ENCODE results near the gene SNRPF. TPM values are rescaled to one million over a fixed set of nuclear protein-coding genes. Genes with fewer than 3 reads are reported as not detected.
"Not testable (repeated sequence)": the region's sequence is repeated elsewhere in the genome, so short reads cannot be mapped to it uniquely, and the experiment has no call there.

The SNRPF gene
- total RNA-seq, 1 donor from 2014 or later: 64.3 TPM

DNA sequence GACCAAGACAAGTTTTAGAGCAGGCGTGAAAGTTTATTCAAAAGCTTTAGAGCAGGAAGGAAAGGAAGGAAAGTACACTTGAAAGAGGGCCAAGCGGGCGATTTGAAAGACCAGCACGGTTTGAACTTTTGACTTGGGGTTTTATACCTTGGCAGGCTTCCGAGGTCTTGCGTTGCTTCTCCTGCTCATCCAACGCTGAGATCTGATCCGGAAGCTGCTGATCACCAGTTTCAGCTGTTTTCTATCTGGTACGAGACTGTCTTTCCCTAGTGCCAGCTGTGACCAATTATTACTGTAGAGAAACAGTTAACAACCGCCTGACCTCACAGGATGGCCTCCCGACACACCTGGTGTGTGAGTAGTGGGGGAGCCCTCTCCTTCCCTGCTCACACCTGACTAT lies 20.6 kb upstream of the SNRPF start:
- Mint-ChIP-seq H3K9me3 (no peaks in the 10 kb centered on the region), H3K27ac (no peak overlapping the region)
- intact Hi-C loops (cut with micrococcal nuclease): no loop called here

DNA sequence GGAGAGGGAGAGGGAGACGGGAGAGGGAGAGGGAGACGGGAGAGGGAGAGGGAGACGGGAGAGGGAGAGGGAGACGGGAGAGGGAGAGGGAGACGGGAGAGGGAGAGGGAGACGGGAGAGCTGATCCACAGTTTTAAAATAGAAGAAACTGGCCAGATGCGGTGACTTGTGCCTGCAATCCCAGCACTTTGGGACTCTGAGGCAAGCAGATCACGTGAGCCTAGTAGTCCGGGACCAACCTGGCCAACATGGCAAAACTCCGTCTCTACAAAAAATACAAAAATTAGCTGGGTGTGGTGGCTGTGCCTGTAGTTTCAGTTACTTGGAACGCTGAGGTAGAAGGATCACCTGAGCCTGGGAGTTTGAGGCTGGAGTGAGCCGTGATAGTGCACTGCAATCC lies 16.3 kb upstream of the SNRPF start:
- H3K9me3 Mint-ChIP-seq; H3K4me3 Mint-ChIP-seq; H3K4me1 Mint-ChIP-seq; H3K27ac Mint-ChIP-seq; intact Hi-C loops (cut with micrococcal nuclease); H3K36me3 Mint-ChIP-seq (ENCODE audit: low read depth): not testable (repeated sequence)
- peak; percentile 26 for DNase-seq
- H3K27me3 Mint-ChIP-seq: peaks cover 37% of the 10 kb centered on the region

More for the DNA sequence above, 20.6 kb upstream of the SNRPF start:
- no peak for DNase-seq
- H3K36me3 Mint-ChIP-seq (ENCODE audit: low read depth): no peaks in the 10 kb centered on the region
- no peak overlapping the region for H3K4me3 Mint-ChIP-seq
- peaks cover 2% of the 10 kb centered on the region for H3K4me1 Mint-ChIP-seq
- H3K27me3 Mint-ChIP-seq: peaks cover 29% of the 10 kb centered on the region

DNA sequence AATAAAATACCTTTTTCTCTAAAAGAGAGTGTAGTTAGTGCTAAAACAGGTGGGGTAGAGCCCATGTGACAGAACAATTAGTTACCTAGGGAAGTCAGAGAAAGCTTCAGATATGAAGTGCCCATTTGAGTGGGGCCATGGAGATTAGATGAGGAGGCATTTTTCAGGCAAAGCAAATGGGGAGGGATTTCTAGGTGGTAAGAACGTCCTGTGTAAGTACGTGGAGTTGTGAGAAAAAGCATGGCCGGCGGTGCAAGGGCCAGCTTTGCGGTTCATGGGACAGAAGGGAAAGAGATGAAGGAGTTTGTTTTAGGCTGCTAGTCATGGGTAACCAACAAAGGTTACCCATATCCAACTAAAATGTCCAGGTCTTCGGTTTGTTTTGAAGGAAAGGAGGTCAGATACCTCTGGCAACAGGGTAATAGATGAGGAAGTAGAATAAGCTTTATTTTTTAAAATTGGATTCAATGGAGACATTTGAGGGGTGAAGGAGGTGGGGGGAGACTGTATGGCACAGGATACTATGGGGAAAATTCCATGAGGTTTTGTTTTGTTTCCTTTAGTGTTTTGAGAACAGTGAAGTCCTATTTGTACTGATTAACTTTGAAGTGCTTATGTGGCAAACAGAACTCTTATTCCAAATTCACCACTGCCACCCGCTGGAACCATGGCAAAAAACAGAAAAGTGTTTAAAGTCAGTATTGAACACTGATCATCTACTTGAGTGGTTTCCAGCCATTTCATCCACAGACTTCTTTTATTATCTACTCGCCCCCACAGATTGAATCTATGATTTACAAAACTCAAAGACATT lies 10.0 kb upstream of the SNRPF start:
- Mint-ChIP-seq H3K27me3 (peaks cover 38% of the 10 kb centered on the region), H3K9me3 (no peaks in the 10 kb centered on the region), H3K36me3 (ENCODE audit: low read depth) (no peaks in the 10 kb centered on the region), H3K27ac (no peak overlapping the region), H3K4me3 (no peak overlapping the region), H3K4me1 (peaks cover 4% of the 10 kb centered on the region)
- no peak for DNase-seq
- intact Hi-C loops (cut with micrococcal nuclease): no loop called here

DNA sequence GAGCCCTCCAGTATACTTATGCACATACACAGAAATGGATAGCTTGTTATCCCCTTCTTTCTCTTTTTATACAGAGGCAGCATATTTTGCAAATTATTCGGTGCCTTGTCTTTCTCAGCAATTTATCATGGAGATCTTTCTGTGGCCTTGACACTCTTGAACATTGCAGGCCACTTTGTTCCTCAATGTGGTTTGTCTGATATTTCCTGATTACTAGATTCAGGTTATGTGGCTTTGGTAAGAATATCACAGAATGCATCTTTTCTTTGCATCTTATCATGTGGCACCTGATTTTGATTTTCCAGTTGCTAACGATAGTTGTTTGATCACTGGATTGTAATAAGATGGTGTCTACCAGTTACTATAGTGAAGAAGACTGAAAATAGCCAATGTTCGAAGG lies 7.1 kb upstream of the SNRPF start:
- DNase-seq: no peak
- Mint-ChIP-seq H3K4me1 (peaks cover 10% of the 10 kb centered on the region), H3K27ac (no peak overlapping the region), H3K9me3 (no peaks in the 10 kb centered on the region), H3K36me3 (ENCODE audit: low read depth) (no peaks in the 10 kb centered on the region), H3K27me3 (peaks cover 38% of the 10 kb centered on the region), H3K4me3 (no peak overlapping the region)
- intact Hi-C loops (cut with micrococcal nuclease): loop anchor here (10.0 kb wide), 2 partner anchors 343 to 377 kb away; partner anchors contain the start of genes ELK3 and METAP2

DNA sequence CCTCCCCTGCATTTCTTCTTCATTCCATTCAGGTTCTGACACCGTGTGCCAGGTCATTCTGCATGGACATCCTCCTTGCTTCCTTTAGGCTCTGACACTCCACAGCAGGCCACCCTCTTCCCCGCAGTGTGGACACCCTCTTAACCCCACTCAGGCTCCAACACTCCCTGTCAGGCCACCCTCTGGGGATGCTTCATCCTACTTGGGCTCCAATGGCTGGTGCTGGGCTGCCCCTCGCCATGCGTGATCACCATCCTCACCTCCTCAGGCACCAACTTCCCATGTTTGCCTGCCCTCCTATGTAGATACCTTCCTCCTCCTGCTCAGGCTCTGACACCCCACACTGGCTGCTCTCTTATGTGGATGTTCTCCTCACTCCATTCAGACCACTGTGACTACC lies 6.6 kb upstream of the SNRPF start:
- no peak overlapping the region for H3K27ac Mint-ChIP-seq
- H3K36me3 Mint-ChIP-seq (ENCODE audit: low read depth): no peaks in the 10 kb centered on the region
- H3K4me3 Mint-ChIP-seq: no peak overlapping the region
- DNase-seq: no peak
- peaks cover 34% of the 10 kb centered on the region for H3K27me3 Mint-ChIP-seq
- peaks cover 10% of the 10 kb centered on the region for H3K4me1 Mint-ChIP-seq
- no peaks in the 10 kb centered on the region for H3K9me3 Mint-ChIP-seq
- intact Hi-C loops (cut with micrococcal nuclease): loop anchor here (10.0 kb wide), 2 partner anchors 343 to 377 kb away; partner anchors contain the start of genes ELK3 and METAP2

DNA sequence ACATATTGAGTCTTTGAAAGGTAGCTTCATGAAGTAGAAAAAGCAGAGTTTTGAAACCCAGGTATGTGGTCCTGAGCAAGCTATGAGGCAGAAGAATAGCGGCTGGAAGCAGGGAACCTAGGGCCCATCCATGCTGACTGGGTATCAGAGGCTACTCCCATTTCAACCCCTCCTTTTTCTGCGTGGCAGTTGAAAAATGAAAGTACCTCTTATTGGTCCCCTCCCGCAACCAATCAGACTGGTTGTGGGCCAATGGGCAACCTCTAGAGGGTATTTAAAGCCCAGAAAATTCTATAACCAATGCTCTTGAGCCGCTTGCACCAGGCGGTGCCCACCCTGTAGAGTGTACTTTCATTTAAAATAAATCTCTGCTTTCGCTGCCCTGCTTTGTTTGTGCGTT lies 1.6 kb upstream of the SNRPF start:
- intact Hi-C loops (cut with micrococcal nuclease): loop anchor here (5.0 to 10.0 kb wide), 3 partner anchors 338 to 1050 kb away; partner anchors contain the start of genes ELK3, METAP2 and NEDD1
- no peaks in the 10 kb centered on the region for H3K9me3 Mint-ChIP-seq
- H3K27me3 Mint-ChIP-seq: peaks cover 15% of the 10 kb centered on the region
- DNase-seq: no peak
- no peak overlapping the region for H3K27ac Mint-ChIP-seq
- peaks cover 12% of the 10 kb centered on the region for H3K4me1 Mint-ChIP-seq
- H3K4me3 Mint-ChIP-seq: no peak overlapping the region
- H3K36me3 Mint-ChIP-seq (ENCODE audit: low read depth): peaks cover 18% of the 10 kb centered on the region

DNA sequence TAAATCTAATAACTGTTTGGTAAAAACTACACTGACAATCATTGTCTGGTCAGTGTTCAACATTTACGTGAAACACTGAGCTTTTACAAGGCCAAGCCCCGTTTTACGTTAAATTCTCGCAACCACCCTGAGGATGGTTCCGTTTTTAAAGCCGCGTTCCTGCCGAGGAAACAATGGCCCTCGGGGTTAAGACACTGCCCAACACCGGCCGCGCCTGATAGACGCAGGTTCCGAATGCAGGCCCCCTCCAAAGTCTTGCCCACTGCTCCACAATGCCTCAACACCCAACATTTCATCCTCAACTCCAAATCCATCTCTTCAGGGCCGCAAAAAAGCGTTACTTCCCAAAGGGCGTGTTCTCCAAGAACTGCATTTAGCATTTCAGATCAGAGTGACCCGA lies 953 bp upstream of the SNRPF start:
- H3K27ac Mint-ChIP-seq: no peak overlapping the region

DNA sequence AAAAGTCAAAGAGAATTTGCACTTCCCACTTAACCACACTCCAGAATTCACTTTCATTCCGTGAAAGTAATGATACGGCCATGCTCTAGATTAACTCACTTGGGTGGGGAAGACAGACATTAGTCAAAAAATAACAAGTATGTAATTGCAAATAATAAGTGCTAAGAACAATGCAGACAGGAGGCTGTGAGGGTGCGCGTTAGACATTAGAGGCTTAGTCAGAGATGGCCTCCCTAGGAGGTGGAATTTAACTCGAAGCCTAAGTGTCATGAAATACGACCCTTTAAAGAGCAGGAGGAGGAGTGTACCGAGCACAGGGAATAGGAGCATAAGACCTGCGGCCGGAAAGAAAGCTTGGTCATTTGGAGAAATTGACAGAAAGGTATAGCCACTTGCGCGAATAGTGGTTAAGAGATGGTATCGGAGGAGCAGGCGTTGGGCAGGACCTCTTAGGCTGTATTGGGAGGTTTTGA lies 628 bp downstream of the SNRPF start:
- Mint-ChIP-seq H3K27me3 (peaks cover 9% of the 10 kb centered on the region), H3K36me3 (ENCODE audit: low read depth) (peaks cover 37% of the 10 kb centered on the region), H3K4me3 (no peak overlapping the region), H3K4me1 (peaks cover 18% of the 10 kb centered on the region), H3K27ac (no peak overlapping the region), H3K9me3 (no peaks in the 10 kb centered on the region)
- intact Hi-C loops (cut with micrococcal nuclease): loop anchor here (1.0 to 10.0 kb wide), 8 partner anchors 83 to 1048 kb away; partner anchors contain the start of genes AMDHD1, CCDC38, ELK3 and FGD6
- peak; percentile 69 for DNase-seq

More for the DNA sequence above, 953 bp upstream of the SNRPF start:
- Mint-ChIP-seq H3K36me3 (ENCODE audit: low read depth) (peaks cover 25% of the 10 kb centered on the region), H3K27me3 (peaks cover 13% of the 10 kb centered on the region), H3K9me3 (no peaks in the 10 kb centered on the region), H3K4me3 (peak overlapping the region; percentile 41), H3K4me1 (peaks cover 13% of the 10 kb centered on the region)
- intact Hi-C loops (cut with micrococcal nuclease): loop anchor here (1.0 to 10.0 kb wide), 8 partner anchors 85 to 1050 kb away; partner anchors contain the start of genes AMDHD1, CCDC38, ELK3 and FGD6
- no peak for DNase-seq

DNA sequence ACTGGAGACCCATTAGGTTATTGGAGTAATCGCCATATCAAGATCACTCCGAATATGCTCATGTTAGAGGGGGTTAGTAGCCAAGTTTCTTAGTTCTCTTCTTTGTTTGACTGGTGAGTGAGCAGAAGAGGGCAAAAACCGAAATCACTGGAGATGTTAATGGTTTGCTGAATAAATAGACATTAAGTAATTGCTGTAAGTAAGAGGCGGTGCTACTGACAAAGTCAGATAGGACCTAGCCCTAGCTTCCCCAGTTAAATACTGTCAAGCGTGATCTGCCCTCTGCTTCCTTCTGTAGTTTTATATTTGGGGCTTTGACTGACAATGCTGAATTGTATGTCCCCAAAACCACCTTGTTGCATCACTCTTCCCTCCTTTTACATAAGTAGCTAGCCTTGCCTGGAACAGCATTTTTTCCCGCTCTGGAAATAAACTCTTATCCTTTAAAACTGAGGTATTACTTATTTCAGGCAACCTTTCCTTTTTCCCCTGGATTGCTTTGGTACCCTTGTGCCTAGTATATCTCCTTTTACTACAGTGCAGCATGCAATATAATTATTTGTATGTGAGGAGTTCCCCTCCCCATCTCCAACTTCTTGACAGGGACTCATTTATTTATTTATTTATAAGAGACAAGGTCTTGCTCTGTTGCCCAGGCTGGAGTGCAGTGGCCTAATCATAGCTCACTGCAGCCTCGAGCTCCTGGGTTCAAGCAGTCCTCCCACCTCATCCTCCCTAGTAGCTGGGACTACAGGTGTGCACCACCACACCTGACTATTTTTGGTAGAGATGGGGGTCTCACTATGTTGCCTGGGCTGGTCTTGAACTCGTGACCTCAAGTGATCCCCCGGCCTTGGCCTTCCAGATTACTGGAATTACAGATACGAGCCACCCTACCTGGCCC lies 1.4 kb downstream of the SNRPF start:
- intact Hi-C loops (cut with micrococcal nuclease): loop anchor here (1.0 to 10.0 kb wide), 8 partner anchors 83 to 1047 kb away; partner anchors contain the start of genes AMDHD1, CCDC38, ELK3 and FGD6
- H3K4me3 Mint-ChIP-seq: peak overlapping the region; percentile 51
- peaks cover 40% of the 10 kb centered on the region for H3K36me3 Mint-ChIP-seq (ENCODE audit: low read depth)
- peaks cover 6% of the 10 kb centered on the region for H3K27me3 Mint-ChIP-seq
- H3K9me3 Mint-ChIP-seq: no peaks in the 10 kb centered on the region
- H3K27ac Mint-ChIP-seq: peak overlapping the region; percentile 58
- peaks cover 14% of the 10 kb centered on the region for H3K4me1 Mint-ChIP-seq
- no peak for DNase-seq

DNA sequence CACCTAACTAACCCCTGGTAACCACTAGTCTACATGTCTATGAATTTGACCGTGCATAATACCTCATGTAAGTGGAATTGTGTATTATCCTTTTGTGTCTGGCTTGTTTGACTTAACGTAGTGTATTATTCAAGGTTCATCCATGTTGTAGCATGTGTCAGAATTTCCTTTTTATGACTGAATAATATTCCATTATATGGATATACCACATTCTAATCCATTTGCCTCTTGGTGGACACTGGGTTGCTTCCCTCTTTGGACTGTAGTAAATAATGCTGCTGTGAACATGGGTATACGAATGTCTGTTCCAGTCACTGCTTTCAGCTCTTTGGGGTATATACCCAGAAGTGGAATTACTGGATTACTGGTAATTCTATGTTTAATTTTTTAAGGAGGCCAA lies 3.3 kb downstream of the SNRPF start:
- no peaks in the 10 kb centered on the region for H3K9me3 Mint-ChIP-seq
- H3K4me1 Mint-ChIP-seq: peaks cover 14% of the 10 kb centered on the region
- H3K36me3 Mint-ChIP-seq (ENCODE audit: low read depth): peaks cover 48% of the 10 kb centered on the region
- DNase-seq: no peak
- H3K27me3 Mint-ChIP-seq: peaks cover 2% of the 10 kb centered on the region
- H3K27ac Mint-ChIP-seq: no peak overlapping the region
- intact Hi-C loops (cut with micrococcal nuclease): no loop called here
- no peak overlapping the region for H3K4me3 Mint-ChIP-seq

DNA sequence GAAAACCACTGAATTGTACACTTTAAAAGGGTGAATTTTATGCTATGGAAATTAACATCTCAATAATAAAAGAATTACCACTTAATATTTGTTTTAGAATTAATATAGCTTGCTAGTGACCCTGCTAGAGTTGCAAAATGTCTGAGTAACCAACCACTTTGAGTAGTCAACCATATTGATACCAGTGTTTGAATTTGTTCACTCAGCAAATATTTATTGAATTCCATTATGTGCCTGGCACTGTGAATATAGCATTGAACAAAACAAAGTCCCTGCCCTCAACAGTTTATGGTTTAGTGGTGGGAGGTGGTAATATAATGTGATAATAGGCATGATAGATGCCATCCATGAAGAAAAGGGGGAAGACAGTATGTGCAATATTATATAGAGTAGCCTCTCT lies 4.6 kb downstream of the SNRPF start:
- Mint-ChIP-seq H3K4me3 (no peak overlapping the region), H3K9me3 (no peaks in the 10 kb centered on the region), H3K27me3 (no peaks in the 10 kb centered on the region), H3K27ac (no peak overlapping the region), H3K4me1 (peaks cover 14% of the 10 kb centered on the region), H3K36me3 (ENCODE audit: low read depth) (peaks cover 57% of the 10 kb centered on the region)
- intact Hi-C loops (cut with micrococcal nuclease): no loop called here
- DNase-seq: no peak

DNA sequence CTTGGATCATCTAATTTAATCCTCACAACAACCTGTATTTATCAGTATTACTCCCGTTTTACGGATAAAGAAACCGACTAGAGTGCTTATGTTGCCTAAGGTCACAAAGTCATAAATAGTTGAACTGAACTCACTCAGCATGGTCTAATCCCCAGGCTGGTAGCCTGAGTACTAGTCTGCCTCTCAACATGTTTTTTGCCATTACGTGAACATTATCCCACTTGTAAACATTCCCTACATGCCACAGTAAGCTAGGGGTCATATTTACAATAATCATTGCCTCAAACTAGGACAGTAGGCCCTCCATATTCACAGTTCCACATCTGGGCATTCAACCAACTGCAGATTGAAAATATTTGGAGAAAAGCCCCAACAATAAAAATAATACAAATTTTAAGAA lies 12.1 kb downstream of the SNRPF start:
- Mint-ChIP-seq H3K27me3 (no peaks in the 10 kb centered on the region), H3K9me3 (no peaks in the 10 kb centered on the region), H3K4me3 (no peak overlapping the region), H3K27ac (no peak overlapping the region), H3K36me3 (ENCODE audit: low read depth) (peaks cover 41% of the 10 kb centered on the region), H3K4me1 (peaks cover 3% of the 10 kb centered on the region)
- intact Hi-C loops (cut with micrococcal nuclease): no loop called here
- no peak for DNase-seq

DNA sequence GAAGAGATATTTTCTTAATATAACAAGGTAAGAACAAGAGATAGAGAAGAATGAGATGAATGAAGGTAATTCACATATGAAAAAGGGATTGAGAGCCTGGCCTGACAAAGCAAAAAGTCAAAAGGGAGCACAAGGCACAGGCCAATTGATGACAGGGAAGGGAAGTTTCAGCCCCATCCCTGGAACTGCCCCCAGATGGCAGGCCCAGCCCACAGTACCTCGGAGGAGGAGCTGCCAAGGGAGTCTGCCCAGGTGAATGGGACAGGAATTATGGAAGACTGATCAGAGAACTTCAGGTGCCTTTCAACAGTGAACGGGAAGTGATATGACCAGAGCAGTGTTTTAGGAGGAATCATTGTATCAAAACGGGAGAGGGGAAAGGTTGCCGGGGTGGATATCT lies 15.7 kb downstream of the SNRPF start:
- no peaks in the 10 kb centered on the region for H3K9me3 Mint-ChIP-seq
- H3K4me1 Mint-ChIP-seq: peaks cover under 1% of the 10 kb centered on the region
- H3K36me3 Mint-ChIP-seq (ENCODE audit: low read depth): peaks cover 19% of the 10 kb centered on the region
- H3K27ac Mint-ChIP-seq: no peak overlapping the region
- intact Hi-C loops (cut with micrococcal nuclease): no loop called here
- DNase-seq: peak; percentile 43
- H3K4me3 Mint-ChIP-seq: no peak overlapping the region
- no peaks in the 10 kb centered on the region for H3K27me3 Mint-ChIP-seq
